ENCODE results near the gene LRP8.
"Not testable (repeated sequence)": the region's sequence is repeated elsewhere in the genome, so short reads cannot be mapped to it uniquely, and the experiment has no call there.

LRP8 gene

DNA sequence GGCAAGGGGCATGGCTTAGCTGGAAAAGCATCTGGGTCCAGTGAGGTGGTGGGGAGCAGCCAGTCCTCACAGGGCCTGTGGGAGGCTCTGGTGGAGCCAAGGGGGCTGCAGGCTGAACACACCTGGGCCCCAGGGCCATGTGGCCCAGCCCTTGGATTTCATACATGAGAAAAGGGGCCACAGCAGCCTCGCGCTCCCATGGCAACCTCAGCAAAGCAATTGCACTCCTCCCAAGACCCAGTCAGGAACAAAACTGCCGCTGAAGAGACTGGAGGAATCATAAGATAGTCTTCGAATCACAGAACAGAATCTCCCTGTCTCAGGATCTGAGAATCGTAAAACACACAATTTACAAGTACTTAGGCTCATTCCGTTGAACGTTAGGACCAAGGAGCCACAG, 24.6 kb downstream of the LRP8 start:
- no peak for DNase-seq

DNA sequence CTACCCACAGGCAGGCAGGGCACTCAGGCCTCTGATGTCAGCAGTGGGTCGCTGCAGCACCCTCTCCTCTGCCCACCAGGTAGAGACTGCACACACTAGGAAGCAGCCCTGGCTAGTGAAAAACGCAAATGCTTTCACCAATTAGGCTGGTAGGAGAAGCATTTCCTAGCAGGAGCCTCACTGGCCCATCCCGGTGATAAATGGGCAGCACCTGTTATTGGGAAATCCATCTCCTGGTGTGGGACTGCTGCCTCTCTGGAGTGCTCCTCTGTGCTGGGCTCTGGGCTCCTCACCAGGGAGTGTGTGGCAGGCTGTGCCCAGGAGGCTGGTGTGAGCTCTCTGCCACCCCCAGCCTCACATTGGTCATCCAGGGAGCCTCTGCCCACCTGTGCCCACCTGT, 28.6 kb downstream of the LRP8 start:
- DNase-seq = no peak

DNA sequence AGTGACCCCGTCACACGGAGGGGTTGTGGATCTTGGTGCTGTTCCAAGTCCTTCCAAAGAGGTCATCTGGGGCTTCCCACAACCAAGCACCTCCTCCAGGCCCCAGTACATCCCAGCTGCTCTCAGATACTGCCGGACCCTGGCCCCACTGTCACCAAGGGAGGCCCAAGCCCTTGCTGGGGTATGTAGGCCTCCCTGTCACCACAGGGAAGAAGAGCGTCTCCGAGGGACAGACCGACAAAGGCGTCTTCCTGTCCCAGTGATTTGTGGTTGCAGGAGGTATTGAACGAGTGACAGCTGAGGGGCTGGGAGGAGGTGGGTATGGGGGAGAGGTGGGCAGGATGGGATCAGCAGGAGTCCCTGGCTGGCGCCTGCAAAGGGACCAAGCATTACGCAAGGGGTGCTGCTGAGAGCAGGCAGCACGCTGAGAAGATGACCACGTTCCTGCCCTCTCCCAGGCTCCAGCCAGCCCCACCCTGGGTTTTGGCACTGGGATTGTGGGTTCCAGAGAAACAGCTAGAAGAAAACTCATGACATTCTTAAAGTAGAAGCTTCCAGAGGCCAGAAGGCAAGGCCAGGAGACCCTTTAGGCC, 29.7 kb downstream of the LRP8 start:
- no peak for DNase-seq

DNA sequence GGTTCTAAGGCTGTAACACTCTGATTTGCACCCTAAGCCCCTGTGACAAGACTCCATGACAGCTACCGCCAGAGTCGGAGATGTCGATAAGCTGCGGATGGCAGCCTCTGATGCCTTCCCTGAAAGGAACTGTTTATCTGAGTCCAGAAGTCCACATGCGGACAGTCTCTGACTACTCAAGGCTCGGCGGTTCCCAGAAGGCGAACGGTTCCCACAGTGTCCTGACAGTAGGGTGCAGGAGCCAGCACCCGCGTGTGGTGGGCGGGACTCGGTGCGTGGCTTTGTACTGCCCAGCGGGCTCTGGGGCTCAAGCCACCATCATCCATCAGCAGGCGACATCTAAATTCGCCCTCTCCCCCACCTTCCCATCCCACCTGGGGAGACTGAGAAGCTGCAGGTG, 30.7 kb downstream of the LRP8 start:
- no peak for DNase-seq

DNA sequence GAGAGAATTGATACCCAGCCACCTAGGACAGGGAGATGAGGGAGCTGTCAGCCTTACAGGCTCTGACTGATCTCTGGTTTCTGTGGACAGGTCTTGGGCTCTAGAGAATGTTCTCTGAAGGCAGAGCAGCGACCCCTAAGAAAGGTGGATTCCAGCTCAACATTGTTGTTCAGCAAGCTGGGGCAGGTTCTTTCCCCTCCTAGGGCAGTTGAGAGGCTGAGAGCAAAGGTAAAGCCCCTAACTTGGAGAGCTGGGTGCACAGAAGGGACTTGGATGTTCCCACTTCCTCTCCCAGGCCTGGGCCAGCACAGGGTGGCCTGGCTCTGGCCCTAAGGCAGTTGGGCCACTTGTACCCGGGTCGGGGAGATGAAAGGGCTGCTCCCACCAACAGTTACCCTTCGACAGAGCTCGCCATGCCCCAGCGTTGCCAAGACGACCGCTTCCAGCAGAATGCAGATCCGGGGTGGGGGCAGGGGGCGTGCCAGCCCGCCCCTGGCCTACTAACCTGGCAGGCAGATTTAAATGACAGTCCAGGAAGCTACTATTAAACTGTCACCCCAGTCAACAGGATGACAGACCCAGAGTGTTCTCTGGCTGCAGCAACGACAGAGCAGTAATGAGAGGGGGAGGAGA, 31.6 kb downstream of the LRP8 start:
- no peak for DNase-seq

DNA sequence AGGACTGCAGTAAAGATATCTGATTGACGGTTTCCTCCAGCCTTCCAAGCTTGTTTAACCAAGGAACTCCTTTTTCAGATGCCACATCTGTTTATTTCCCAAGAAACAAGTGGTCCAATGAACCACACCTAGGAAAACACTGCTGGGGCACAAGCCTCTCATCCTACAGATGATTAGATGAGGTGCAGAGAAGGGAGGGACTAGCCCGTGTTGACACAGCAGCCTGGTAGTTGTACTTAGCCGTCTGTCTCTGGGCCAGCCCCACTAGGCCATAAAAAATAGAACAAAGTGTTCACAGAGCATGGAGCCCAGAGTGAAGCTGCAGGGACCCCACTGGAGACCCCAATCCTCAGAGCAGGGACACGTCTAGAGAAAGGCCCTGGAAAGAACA, 32.1 kb downstream of the LRP8 start:
- DNase-seq = no peak

DNA sequence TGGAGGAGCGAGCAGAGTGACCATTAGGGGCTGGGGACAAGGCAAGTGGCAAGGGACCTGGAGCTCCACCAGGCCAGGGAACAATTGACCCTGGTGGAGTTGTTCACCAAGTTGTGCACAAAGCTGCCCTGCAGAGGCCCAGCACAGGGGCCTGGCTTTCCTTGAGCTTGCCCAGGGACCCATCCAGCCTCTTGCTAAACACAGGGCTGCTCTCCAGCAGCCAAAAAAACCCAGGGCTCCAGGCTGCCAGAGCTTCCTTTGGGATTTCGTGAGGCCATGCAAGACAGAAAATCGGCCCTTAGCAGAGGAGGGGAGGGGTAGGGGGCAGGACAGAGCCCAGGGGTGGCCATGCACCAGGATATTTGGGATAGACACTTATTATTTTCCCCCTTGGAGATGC, 32.6 kb downstream of the LRP8 start:
- DNase-seq = no peak

DNA sequence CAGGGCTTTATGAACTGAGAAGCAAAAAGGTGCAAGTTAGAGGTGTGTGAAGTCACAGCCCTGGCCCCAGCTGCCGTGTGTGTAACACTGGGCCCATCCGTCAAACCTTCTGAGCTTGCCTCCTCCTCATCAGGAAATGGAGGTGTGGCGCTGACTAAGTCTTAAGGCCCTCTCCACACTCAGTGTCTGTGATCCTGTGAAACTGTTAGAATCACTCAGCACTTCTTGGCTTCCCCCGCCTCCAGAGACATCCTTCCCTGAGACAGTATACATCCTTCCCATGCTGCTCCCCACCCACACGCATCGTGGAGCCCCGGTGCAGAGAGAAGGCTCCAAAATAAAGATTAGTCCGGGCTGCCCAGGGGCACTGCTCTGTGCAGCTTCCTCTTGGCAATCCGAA, 33.3 kb downstream of the LRP8 start:
- DNase-seq = no peak

DNA sequence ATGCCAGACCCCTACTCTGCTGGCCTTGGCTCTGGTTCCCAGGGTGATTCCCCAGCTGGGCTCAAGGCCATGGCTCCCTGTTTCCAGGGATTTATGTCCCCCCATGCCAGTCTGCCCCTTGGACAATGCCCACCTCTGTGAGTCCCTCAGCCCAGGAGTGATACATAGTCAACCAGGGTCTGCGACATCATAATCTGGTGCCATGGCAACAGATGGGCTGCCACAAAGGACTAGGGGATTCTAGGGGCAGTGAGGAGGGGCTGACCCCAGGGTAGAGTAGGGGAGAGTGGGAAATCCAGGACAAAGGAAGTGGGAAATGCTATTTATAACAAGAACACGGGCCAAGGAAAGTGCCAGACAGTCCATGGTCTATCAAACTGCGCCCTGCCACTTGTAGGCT, 33.8 kb downstream of the LRP8 start:
- DNase-seq = no peak

DNA sequence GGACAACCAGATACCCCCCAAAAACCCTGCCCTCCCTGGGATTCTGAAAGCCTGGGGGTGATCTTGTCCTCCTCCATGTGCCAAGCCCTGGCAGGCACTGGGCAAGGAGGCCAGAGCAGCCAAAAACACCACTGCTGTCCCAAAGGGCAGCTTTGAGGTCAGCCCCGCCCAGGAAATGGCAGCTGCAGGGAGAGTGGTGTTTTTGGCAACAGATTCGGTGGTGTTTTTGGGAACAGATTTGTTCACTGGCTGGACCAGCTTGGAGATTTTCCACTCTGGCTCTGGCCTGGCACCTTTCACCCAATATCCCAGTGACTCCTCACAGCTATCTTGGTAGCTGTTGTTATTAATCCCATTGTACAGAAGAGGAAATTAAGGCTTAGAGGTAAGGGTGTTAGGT, 34.7 kb downstream of the LRP8 start:
- no peak for DNase-seq

DNA sequence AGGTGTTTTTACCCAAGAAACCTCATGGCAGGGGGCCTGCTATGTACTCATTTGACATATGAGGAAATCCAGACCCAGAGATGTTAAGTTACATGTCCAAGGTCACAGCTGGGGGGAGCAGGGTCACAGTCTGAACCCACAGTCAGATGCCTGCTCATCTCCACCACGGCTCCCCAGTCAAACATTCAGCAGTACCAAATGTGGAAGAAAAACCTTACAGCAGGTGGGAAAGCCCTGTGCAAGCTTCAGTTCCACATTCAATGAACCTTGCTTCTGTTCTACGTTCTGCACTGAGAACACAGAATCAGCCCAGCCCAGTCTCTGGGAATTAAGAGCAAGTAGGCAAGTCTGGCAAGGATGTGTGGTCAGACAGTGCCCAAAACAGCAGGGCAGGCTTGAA, 35.2 kb downstream of the LRP8 start:
- no peak for DNase-seq

DNA sequence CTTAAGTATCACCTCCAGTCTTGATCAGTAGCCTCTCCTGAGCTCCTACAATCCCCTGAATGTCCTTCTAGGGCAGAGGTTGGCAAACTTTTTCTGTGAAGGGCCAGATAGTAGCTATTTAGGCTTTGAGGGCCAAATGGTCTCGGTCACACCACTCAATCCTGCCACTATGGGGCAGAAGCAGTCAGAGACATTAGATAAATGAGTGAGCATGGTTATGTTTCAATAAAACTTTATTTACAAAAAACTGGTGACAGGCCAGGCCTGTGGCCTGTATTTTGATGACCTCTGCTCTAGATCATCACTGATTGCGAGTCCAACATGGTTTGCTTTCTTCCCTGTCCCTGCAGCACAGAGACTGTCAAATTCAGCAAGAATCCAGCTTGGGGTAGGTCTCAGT, 36.3 kb downstream of the LRP8 start:
- no peak for DNase-seq

DNA sequence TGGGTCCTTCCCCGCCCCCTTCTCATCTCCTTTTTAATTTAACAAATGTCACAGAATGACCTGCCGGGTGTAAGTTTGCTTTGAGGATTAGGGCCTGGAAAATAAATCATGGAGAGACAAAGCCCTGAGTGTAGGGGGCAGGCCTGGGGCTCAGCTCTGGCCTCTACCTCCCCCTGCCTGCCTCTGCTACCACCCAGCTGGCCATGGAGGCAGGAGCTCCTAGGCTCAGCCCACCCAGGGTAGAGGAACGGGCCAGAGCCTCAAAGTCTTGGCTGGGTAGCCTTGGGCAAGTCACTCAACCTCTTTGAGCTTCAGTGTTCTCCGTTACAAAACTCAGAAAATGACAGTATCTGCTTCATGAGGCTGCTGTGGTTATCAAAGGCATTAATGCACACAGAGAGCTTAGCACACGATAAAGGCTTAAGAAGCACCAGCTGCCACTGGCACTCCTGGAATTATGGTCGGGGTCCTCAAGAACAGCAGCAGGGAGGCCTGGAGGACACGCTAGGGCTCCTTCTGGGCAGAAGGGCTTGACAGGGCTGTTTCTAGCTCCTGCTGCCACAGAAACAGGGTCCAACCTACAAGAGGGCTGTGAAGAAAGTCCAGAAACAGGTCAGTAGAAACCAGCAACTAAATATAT, 39.0 kb downstream of the LRP8 start:
- DNase-seq = no peak

DNA sequence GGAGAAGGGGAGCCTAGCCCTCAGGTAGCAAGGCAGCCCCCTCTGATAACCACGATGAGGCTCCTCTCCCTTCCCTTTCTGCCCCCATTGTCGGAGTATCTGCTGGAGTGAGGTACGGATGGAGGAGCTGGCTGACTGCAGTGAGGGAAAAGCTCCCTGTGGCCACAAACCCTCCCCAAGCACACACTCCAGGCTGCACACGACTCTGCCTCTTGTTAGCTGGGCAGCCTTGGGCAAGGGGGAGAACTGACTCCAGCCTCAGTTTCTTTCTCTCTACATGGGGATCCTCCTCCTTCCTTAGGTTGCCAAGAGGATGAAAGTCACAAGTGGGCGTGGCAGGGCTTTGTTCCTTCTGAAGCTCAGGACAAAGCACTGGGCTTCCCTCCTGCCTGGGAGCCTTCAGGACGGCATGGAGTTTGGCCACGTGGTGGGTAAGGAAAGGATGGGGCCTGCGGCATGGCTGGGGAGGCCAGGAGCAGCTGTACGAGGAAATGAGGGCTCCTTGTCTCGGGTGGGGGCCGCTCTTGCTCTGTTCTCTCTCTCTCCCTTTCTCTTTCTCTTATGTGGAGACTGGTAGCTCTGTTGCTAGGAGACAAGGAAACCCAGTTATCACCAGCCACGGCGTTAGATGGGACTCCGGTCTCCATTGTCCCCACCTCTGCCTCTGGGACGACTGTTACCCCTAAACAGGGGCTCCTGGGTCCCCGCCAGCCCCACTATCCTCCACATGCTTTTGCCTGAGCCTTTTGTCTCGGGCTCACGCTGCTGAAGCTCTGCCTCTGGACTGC, 39.7 kb downstream of the LRP8 start:
- DNase-seq = no peak

DNA sequence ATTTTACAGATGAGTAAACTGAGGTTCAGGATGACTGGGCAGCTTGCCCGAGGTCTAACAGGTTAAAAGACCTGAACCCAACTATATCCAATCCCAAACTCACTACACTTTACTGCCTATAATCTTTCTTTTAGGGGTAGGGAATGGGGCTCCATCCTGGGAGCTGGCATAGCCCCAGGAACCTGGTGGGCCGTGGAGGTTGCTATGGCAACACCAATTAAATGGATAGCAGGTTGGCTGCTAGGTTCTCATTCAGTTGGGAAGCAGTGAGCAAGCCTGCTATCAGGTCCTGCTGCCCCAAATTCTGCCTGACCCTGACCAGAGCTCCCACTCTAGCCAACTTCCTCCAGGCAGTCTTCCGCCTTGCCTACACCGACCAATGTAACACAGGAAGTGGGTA, 40.9 kb downstream of the LRP8 start:
- no peak for DNase-seq

DNA sequence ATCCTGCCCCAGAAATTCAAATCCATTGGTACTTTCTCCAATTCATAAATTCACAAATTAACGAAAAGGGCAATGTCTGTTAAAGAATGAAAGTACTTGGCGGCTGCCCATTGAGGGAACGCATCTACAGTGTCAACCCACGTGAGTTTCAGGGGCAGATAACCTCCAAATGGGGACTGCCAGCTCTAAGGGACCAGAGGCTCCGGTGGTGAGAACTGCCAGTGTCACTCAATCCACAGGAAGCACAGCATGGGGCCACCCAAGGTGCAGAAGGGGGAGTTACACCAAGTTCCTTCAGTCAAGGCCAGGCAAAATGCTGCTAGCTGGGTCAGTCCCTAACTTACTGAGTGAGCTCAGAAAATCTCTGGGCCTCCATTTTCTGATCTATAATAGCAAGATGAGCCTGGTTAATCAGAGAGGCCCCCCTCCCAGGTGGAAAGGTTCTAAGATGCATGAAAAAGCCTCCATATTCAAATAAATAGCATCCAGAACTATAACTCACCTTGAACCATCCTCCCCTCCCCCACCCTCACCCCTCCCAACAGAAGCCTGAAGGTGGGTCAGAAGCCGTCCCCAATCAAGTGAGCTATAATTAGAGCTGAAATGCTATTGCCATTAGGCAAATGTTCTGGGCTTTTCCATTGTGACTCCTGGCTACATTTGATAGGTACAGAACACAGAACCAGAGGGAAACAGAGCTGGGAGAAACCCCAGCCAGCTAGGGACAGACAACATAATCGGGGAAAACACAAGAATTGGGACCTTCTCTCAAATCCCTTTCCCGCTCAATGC, 41.7 kb downstream of the LRP8 start:
- no peak for DNase-seq

DNA sequence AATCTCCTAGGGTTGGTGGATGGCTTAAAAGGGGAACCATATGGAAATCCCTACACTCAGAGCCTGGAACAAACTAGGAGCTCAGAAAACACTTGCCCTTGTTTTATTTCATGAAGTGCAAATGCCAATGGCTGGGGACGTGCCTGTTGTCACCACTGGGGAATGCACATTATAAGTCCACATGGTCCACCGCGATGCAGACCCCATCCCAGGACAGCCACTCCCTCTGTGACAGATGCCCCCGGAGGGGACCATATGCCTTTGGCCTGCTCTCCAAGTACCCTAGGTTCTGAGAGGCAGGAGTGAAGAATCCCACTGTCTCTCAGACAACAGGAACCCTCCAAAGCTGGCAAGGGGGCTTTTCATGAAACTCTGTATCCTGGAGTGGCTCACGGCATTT, 42.3 kb downstream of the LRP8 start:
- DNase-seq = no peak

DNA sequence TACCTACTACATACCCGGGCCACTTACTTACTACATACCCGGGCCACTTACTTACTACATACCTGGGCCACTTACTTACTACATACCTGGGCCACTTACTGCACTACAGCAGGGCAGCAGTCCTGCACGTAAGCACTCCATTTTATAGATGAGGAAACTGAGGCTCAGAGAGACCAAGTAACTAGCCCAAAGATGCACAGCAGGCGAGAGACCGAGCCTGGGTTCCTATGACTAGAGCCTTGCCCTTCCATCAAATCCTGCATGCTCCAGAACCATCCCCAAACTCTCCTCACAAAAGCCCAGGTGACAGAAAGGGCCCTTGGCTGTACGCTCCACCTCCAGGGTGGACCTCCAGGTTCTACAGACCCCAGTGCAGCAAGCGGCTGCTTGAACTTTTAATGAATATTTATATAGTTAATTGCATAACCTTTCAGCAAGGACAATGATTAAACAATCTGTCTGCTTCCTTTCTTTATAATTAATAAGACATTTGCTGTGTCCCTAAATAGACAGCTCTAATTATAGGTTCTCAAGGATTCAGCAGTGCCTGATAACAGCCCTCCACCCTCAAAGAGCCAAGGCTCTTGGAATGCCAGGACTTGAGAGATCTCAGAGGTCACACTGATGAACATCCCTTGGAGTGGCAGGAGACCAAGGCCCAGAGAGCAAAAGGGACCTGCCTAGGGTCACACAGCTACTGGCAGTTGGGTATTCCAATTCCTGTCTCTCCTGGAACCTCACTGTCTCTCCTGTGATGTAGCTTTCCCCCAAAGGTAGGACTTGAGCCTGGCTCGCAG, 43.4 kb downstream of the LRP8 start:
- no peak for DNase-seq

DNA sequence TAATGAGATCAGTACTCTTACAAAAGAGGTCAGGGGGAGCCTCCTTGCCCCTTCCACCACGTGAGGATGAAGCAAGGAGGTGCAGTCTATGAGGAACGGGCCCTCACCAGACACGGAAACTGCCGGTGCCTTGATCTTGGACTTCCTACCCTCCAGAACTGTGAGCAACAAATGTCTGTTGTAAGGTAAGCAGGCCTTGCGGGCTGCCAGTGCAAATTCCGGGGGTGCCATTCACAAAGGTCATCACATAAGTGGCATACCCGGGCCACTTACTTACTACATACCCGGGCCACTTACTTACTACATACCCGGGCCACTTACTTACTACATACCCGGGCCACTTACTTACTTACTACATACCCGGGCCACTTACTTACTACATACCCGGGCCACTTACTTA, 44.7 kb downstream of the LRP8 start:
- not testable (repeated sequence) for DNase-seq

DNA sequence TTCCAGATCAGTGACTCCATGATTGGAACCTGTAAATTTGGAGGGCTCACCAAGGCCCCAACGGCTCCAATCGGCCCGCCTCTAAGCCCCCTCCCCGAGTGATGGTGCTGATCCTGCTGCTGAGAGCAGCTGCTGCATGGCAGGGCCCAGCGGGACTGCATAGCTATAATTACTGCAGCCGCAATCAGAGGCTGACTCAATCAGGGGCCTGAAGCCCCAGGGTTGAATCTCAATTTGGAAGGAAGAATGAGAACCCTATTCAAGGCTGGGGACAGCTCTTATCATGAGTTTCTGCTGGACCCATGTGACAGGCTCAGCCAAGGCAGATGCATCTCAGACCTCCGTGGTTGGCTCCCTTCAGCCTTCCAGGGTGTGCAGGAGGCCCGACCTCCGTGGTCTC, 46.7 kb downstream of the LRP8 start:
- DNase-seq = no peak

DNA sequence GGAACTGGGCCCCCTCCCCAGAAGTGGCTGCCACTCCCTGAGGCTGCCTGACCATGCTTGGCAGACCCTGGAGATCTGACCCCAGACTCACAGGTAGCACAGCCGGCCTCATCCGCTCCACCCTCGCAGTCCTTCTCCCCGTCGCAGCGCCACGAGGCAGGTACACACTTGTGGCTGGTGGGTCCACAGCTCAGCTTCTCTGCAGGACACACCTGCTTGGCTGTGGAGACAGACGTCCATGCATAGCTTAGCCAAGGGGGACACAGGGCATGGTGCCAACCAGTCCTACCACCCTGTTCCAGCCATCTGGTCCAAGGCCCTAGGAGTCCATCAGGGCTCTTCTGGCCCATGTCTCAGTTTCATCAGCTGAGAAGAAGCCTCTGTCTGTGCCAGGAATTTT, 47.4 kb downstream of the LRP8 start:
- no peak for DNase-seq
